Measurements from ENCODE around the gene MAGEA4.

MAGEA4 gene

GRCh38 chrX:151921866-151922265 is 9.2 kb downstream of the MAGEA4 start:
- DNase-seq (ENCODE audit: low read depth) = no peak
- no peak overlapping the region for H3K4me3 ChIP-seq (ENCODE audit: low read depth, low read length)

GRCh38 chrX:151922692-151923091 is 10.0 kb downstream of the MAGEA4 start:
- no peak overlapping the region for H3K4me3 ChIP-seq (ENCODE audit: low read depth, low read length)
- no peak for DNase-seq (ENCODE audit: low read depth)

- H3K4me3 ChIP-seq (ENCODE audit: low read depth, low read length) = no peak overlapping the region
- DNase-seq (ENCODE audit: low read depth) = no peak
Observed at GRCh38 chrX:151923648-151924047, 11.0 kb downstream of the MAGEA4 start.

- no peak for DNase-seq (ENCODE audit: low read depth)
- no peak overlapping the region for H3K4me3 ChIP-seq (ENCODE audit: low read depth, low read length)
Observed at GRCh38 chrX:151929126-151929525, 16.4 kb downstream of the MAGEA4 start.

GRCh38 chrX:151935358-151935757 is 22.7 kb downstream of the MAGEA4 start:
- DNase-seq (ENCODE audit: low read depth) = no peak
- H3K4me3 ChIP-seq (ENCODE audit: low read depth, low read length) = no peak overlapping the region

GRCh38 chrX:151938172-151938571 is 25.5 kb downstream of the MAGEA4 start:
- no peak for DNase-seq (ENCODE audit: low read depth)
- H3K4me3 ChIP-seq (ENCODE audit: low read depth, low read length) = no peak overlapping the region

- DNase-seq (ENCODE audit: low read depth) = no peak
- H3K4me3 ChIP-seq (ENCODE audit: low read depth, low read length) = no peak overlapping the region
Observed at GRCh38 chrX:151954730-151955129, 42.0 kb downstream of the MAGEA4 start.

GRCh38 chrX:151958101-151958500 is 45.4 kb downstream of the MAGEA4 start:
- DNase-seq (ENCODE audit: low read depth) = no peak
- no peak overlapping the region for H3K4me3 ChIP-seq (ENCODE audit: low read depth, low read length)

GRCh38 chrX:151962034-151962433 is 49.3 kb downstream of the MAGEA4 start:
- H3K4me3 ChIP-seq (ENCODE audit: low read depth, low read length) = no peak overlapping the region
- DNase-seq (ENCODE audit: low read depth) = no peak

GRCh38 chrX:151966236-151966635 is 53.5 kb downstream of the MAGEA4 start:
- H3K4me3 ChIP-seq (ENCODE audit: low read depth, low read length) = no peak overlapping the region
- no peak for DNase-seq (ENCODE audit: low read depth)

GRCh38 chrX:151970027-151970426 is 57.3 kb downstream of the MAGEA4 start:
- DNase-seq (ENCODE audit: low read depth) = no peak
- H3K4me3 ChIP-seq (ENCODE audit: low read depth, low read length) = no peak overlapping the region

- DNase-seq (ENCODE audit: low read depth) = peak; percentile 81
- peak overlapping the region; percentile 18 for H3K4me3 ChIP-seq (ENCODE audit: low read depth, low read length)
Observed at GRCh38 chrX:151970661-151971060, 58.0 kb downstream of the MAGEA4 start.

GRCh38 chrX:151973060-151973661 is 60.5 kb downstream of the MAGEA4 start:
- H3K4me3 ChIP-seq (ENCODE audit: low read depth, low read length) = peak overlapping the region; percentile 65
- no peak for DNase-seq (ENCODE audit: low read depth)

- H3K4me3 ChIP-seq (ENCODE audit: low read depth, low read length) = peak overlapping the region; percentile 65
- no peak for DNase-seq (ENCODE audit: low read depth)
Observed at GRCh38 chrX:151973851-151974335, 61.2 kb downstream of the MAGEA4 start.
